Sigmoid colon (tissue), 7 donors: Measurements from ENCODE around the gene GTF2H1. TPM values are rescaled to one million over a fixed set of nuclear protein-coding genes. Genes with fewer than 3 reads are reported as not detected.
"Not testable (repeated sequence)": the region's sequence is repeated elsewhere in the genome, so short reads cannot be mapped to it uniquely, and the experiment has no call there.

Source experiments
- DNase-seq: peaks from one replicate; pipeline ENCODE4 v3.0.0-alpha.2; 2019
- H3K27ac ChIP-seq, 4 donors: fragments of 200-600 bp; sonication (generic); one replicate each; pipeline ENCODE4 v1.5.1; 2016 to 2019; ENCODE audit warnings: mild to moderate bottlenecking in 1 of 4
- H3K27me3 ChIP-seq, 3 donors: fragments of 200-600 bp; sonication (generic); one replicate each; pipeline ENCODE4 v1.5.1; 2019; ENCODE audit warnings: mild to moderate bottlenecking in 1 of 3
- H3K36me3 ChIP-seq, 4 donors: fragments of 200-600 bp; sonication (generic); one replicate each; pipeline ENCODE4 v1.5.1; 2016 to 2019
- H3K4me1 ChIP-seq, 4 donors: fragments of 200-600 bp; sonication (generic); one replicate each; pipeline ENCODE4 v1.5.1; 2017 to 2019
- H3K4me3 ChIP-seq, 4 donors: fragments of 200-600 bp; sonication (generic); one replicate each; pipeline ENCODE4 v1.5.1; 2017 to 2019; ENCODE audit warnings: mild to moderate bottlenecking in 2 of 4, moderate library complexity in 1 of 4
- H3K9me3 ChIP-seq, 4 donors: fragments of 200-600 bp in 3 of 4; sonication (generic) in 3 of 4; one replicate each; pipeline versions ENCODE4 v1.5.1 to v1.6.1; 2013 to 2019
- EP300 ChIP-seq, 4 donors: sonication (generic); formaldehyde crosslinking; IDR thresholded peaks; one replicate each; pipeline ENCODE4 v1.6.1; 2017; ENCODE audit warnings: antibody characterized with exemption in 4 of 4
- POLR2A ChIP-seq, 2 donors: fragments of 450-650 bp; IDR thresholded peaks; one replicate each; pipeline ENCODE4 v1.6.1; 2016; ENCODE audit warnings: antibody characterized with exemption in 2 of 2, mild to moderate bottlenecking in 2 of 2, moderate library complexity in 2 of 2
- POLR2AphosphoS5 ChIP-seq, 4 donors: sonication (generic); formaldehyde crosslinking; IDR thresholded peaks; one replicate each; pipeline ENCODE4 v1.6.1; 2017; ENCODE audit warnings: antibody characterized with exemption in 4 of 4
- WGBS, 2 donors: extraction: QIAGEN DNeasy Blood & Tissue Kit; methylation state at CpG; one replicate each; pipeline ENCODE4 v1.1.7; 2013; 5-methylcytosine and 5-hydroxymethylcytosine counted together
- intact Hi-C: fragments of 100-400 bp; cut with DNase I; formaldehyde crosslinking; loops from one replicate; pipeline ENCODE4 v1.15.1; 2023
- polyA plus RNA-seq, 3 donors: library from polyadenylated mRNA; stranded (reverse); fragments of 200-250 nt; gene quantifications; one replicate each; pipeline ENCODE4 v1.2.3, GENCODE V29; 2013
- total RNA-seq, 4 donors: library from RNA; depleted of rRNA; stranded (reverse); fragments of >200 nt; gene quantifications; one replicate each; pipeline ENCODE4 v1.1.0, GENCODE V29; 2016
- TF ChIP-seq, protein P1 (sequence below), 4 experiments: fragments of 450-650 bp in 3 of 4; fragments of 200-600 bp in 1 of 4; IDR thresholded peaks; one replicate each; pipeline ENCODE4 v1.5.1; 2016 to 2019; ENCODE audit warnings: antibody characterized with exemption in 4 of 4, mild to moderate bottlenecking in 3 of 4, moderate library complexity in 2 of 4
- donor health status: healthy with polysubstance abuse.
- donor health status: Bipolar disorder and iron deficiency.
- donor health status: healthy.

The GTF2H1 gene
- total and polyA plus RNA-seq, 7 donors: 22.9 to 61.0 (median 50.2) TPM

GRCh38 chr11:18394928-18395734, 72.8 kb downstream of the GTF2H1 start:
- H3K9me3 ChIP-seq: no peaks in the 10 kb centered on the region
- peak overlapping the region; percentile 72 to 98 (median 93) for H3K4me3 ChIP-seq
- intact Hi-C loops: loop anchor here (1.0 to 5.0 kb wide), 6 partner anchors 11 to 1318 kb away; partner anchors contain the start of genes RPS13, SPTY2D1, TMEM86A and TSG101
- peaks cover 0 to 28% (median 19%) of the 10 kb centered on the region in 4 donors for H3K4me1 ChIP-seq
- H3K27me3 ChIP-seq: no peaks in the 10 kb centered on the region
- DNase-seq: no peak
- 0% methylated on average over 36 of the region's 36 CpGs for WGBS, 2 donors
- peak overlapping the region; percentile 98 to 100 (median 99) for H3K27ac ChIP-seq
- TF ChIP-seq POLR2AphosphoS5 (IDR thresholded peaks at IDR 0.05) (no peak), EP300 (IDR thresholded peaks at IDR 0.05) (no peak)
- peaks cover 18 to 33% (median 30%) of the 10 kb centered on the region in 4 donors for H3K36me3 ChIP-seq

GRCh38 chr11:18395735-18396504, 73.6 kb downstream of the GTF2H1 start:
- peaks cover 0 to 28% (median 19%) of the 10 kb centered on the region in 4 donors for H3K4me1 ChIP-seq
- 0% methylated on average over 46 of the region's 46 CpGs for WGBS, 2 donors
- TF ChIP-seq EP300 (IDR thresholded peaks at IDR 0.05) (peak in 2 of 4 donors; percentile 36 to 65), POLR2A (IDR thresholded peaks at IDR 0.05) (peak; percentile 74 to 80), POLR2AphosphoS5 (IDR thresholded peaks at IDR 0.05) (peak; percentile 69 to 92 (median 86))
- TF ChIP-seq, protein P1, sequence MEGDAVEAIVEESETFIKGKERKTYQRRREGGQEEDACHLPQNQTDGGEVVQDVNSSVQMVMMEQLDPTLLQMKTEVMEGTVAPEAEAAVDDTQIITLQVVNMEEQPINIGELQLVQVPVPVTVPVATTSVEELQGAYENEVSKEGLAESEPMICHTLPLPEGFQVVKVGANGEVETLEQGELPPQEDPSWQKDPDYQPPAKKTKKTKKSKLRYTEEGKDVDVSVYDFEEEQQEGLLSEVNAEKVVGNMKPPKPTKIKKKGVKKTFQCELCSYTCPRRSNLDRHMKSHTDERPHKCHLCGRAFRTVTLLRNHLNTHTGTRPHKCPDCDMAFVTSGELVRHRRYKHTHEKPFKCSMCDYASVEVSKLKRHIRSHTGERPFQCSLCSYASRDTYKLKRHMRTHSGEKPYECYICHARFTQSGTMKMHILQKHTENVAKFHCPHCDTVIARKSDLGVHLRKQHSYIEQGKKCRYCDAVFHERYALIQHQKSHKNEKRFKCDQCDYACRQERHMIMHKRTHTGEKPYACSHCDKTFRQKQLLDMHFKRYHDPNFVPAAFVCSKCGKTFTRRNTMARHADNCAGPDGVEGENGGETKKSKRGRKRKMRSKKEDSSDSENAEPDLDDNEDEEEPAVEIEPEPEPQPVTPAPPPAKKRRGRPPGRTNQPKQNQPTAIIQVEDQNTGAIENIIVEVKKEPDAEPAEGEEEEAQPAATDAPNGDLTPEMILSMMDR (IDR thresholded peaks at IDR 0.05): no peak
- H3K27me3 ChIP-seq: no peaks in the 10 kb centered on the region
- H3K9me3 ChIP-seq: no peaks in the 10 kb centered on the region
- DNase-seq: peak; percentile 99
- peaks cover 18 to 41% (median 36%) of the 10 kb centered on the region in 4 donors for H3K36me3 ChIP-seq
- peak overlapping the region; percentile 72 to 98 (median 93) for H3K4me3 ChIP-seq
- intact Hi-C loops: loop anchor here (1.0 to 5.0 kb wide), 7 partner anchors 12 to 1319 kb away; partner anchors contain the start of genes GTF2H1, HPS5, RPS13 and SPTY2D1
- H3K27ac ChIP-seq: peak overlapping the region; percentile 98 to 100 (median 99)

GRCh38 chr11:18397921-18398320, 75.6 kb downstream of the GTF2H1 start:
- Histone ChIP-seq H3K4me3 (no peak overlapping the region), H3K9me3 (no peaks in the 10 kb centered on the region), H3K27ac (no peak overlapping the region), H3K27me3 (no peaks in the 10 kb centered on the region), H3K36me3 (peaks cover 29 to 61% (median 50%) of the 10 kb centered on the region in 4 donors), H3K4me1 (peaks cover 0 to 28% (median 19%) of the 10 kb centered on the region in 4 donors)
- DNase-seq: no peak
- TF ChIP-seq POLR2AphosphoS5 (IDR thresholded peaks at IDR 0.05) (no peak), POLR2A (IDR thresholded peaks at IDR 0.05) (no peak), EP300 (IDR thresholded peaks at IDR 0.05) (no peak)
- TF ChIP-seq, protein P1 (IDR thresholded peaks at IDR 0.05): no peak
- 96 to 98% methylated on average over 3 of the region's 3 CpGs for WGBS, 2 donors
- intact Hi-C loops: loop anchor here (5.0 kb wide), 4 partner anchors 129 to 1321 kb away; partner anchors contain the start of genes RPS13, TMEM86A, TSG101 and UEVLD

- DNase-seq, H3K27me3 ChIP-seq, intact Hi-C loops, H3K27ac ChIP-seq, H3K4me3 ChIP-seq, H3K9me3 ChIP-seq: not testable (repeated sequence)
- Histone ChIP-seq H3K36me3 (peaks cover 43 to 93% (median 81%) of the 10 kb centered on the region in 4 donors), H3K4me1 (peaks cover 0 to 17% (median 8%) of the 10 kb centered on the region in 4 donors)
- WGBS, 2 donors: 94 to 97% methylated on average over 9 of the region's 9 CpGs
Observed at GRCh38 chr11:18401077-18401476, 78.7 kb downstream of the GTF2H1 start.

- no peak overlapping the region for H3K4me3 ChIP-seq
- no peak for DNase-seq
- peaks cover 0 to 10% (median 2%) of the 10 kb centered on the region in 4 donors for H3K4me1 ChIP-seq
- no peaks in the 10 kb centered on the region for H3K9me3 ChIP-seq
- H3K27me3 ChIP-seq: no peaks in the 10 kb centered on the region
- 95 to 97% methylated on average over 4 of the region's 4 CpGs for WGBS, 2 donors
- H3K27ac ChIP-seq: no peak overlapping the region
- TF ChIP-seq POLR2AphosphoS5 (IDR thresholded peaks at IDR 0.05) (no peak), EP300 (IDR thresholded peaks at IDR 0.05) (no peak), POLR2A (IDR thresholded peaks at IDR 0.05) (no peak)
- TF ChIP-seq, protein P1 (IDR thresholded peaks at IDR 0.05): no peak
- intact Hi-C loops: no loop called here
- H3K36me3 ChIP-seq: peaks cover 40 to 100% (median 80%) of the 10 kb centered on the region in 4 donors
Observed at GRCh38 chr11:18404062-18404461, 81.7 kb downstream of the GTF2H1 start.
